Measurements from ENCODE around the gene SLC6A1. TPM values are rescaled to one million over a fixed set of nuclear protein-coding genes. Genes with fewer than 3 reads are reported as not detected.

Gene SLC6A1
- polyA plus RNA-seq, 2 donors: 6.9 to 12.7 TPM

DNA sequence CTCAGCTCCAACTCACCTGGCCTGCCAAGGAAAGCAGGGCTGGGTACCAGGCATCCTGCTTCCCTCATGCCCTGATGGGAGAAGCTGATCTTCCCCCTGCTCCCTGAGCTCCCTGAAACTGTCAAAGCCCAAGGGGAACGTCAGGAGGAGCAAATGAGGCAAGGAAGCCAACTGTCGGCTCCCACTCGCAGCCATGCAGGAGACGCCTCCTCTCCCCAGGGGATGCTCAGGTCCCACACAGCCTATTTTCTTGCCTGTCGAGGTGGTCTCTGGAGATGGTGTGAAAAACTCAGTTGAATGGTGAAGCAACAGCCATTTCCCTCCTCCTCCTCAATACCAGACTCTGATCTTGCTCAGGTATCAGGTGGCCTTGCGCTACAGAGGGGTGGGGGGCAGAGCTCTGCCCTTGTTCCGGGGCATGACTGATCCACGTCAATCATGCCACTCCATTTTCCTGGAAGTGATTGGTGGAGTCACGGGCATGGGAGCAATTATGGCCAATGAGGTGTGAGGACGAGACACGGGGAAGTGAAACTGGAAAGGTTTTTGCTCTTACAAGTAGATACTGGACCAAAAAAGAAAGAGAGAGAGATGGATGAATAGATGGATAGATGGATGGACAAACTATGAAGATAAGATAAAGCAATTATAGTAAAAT is 58.2 kb downstream of the SLC6A1 start:
- Histone ChIP-seq H3K4me1 (ENCODE audit: control insufficient read depth in 2 of 2, insufficient read depth in 2 of 2, low read length in 1 of 2) (no peaks in the 10 kb centered on the region), H3K27me3 (ENCODE audit: control insufficient read depth in 1 of 2, insufficient read depth in 2 of 2, low read length in 2 of 2) (no peaks in the 10 kb centered on the region), H3K36me3 (ENCODE audit: control insufficient read depth in 2 of 2, insufficient read depth in 2 of 2, low read length in 1 of 2) (no peaks in the 10 kb centered on the region), H3K27ac (ENCODE audit: low read depth in 2 of 2, low read length in 1 of 2) (no peak overlapping the region), H3K9me3 (ENCODE audit: control insufficient read depth in 2 of 2, insufficient read depth in 1 of 2, low read depth in 1 of 2, low read length in 1 of 2) (no peaks in the 10 kb centered on the region), H3K4me3 (ENCODE audit: low read depth in 1 of 2, low read length in 2 of 2) (no peak overlapping the region)
- WGBS, 2 donors: 68 to 71% methylated on average over 11 of the region's 11 CpGs

DNA sequence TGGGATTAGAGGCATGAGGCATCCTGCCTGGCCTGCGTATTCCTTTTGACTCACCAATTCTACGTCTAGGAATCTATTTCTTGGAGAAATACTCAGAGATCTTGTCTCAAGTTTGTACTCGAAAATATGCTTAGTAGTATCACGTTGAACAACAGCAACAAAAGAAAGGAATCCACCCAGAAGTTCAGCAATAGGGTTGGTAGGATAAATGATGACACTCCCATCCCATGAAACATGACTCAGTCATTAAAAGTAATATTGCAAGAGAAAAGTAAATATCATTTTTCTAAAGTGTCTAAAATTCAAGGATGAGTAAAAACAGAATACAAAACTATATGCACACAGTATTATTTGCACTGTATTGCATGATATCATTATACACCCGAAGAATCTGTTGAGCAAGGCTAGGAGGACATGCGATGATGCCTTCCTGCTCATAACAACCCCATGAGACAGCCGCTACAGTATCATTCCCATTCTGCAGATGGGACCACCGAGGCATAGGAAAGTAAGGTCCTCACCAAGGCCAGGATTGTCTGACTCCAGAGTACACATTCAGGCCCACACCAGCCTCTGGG is 61.5 kb downstream of the SLC6A1 start:
- H3K4me3 ChIP-seq (ENCODE audit: low read depth in 1 of 2, low read length in 2 of 2): no peak overlapping the region
- no peaks in the 10 kb centered on the region for H3K9me3 ChIP-seq (ENCODE audit: control insufficient read depth in 2 of 2, insufficient read depth in 1 of 2, low read depth in 1 of 2, low read length in 1 of 2)
- no peaks in the 10 kb centered on the region for H3K36me3 ChIP-seq (ENCODE audit: control insufficient read depth in 2 of 2, insufficient read depth in 2 of 2, low read length in 1 of 2)
- WGBS, 2 donors: 54 to 65% methylated on average over 8 of the region's 8 CpGs
- H3K4me1 ChIP-seq (ENCODE audit: control insufficient read depth in 2 of 2, insufficient read depth in 2 of 2, low read length in 1 of 2): no peaks in the 10 kb centered on the region
- H3K27me3 ChIP-seq (ENCODE audit: control insufficient read depth in 1 of 2, insufficient read depth in 2 of 2, low read length in 2 of 2): peaks cover 0 to 2% of the 10 kb centered on the region in 2 donors
- H3K27ac ChIP-seq (ENCODE audit: low read depth in 2 of 2, low read length in 1 of 2): peak overlapping the region in 1 of 2 donors; percentile 49

DNA sequence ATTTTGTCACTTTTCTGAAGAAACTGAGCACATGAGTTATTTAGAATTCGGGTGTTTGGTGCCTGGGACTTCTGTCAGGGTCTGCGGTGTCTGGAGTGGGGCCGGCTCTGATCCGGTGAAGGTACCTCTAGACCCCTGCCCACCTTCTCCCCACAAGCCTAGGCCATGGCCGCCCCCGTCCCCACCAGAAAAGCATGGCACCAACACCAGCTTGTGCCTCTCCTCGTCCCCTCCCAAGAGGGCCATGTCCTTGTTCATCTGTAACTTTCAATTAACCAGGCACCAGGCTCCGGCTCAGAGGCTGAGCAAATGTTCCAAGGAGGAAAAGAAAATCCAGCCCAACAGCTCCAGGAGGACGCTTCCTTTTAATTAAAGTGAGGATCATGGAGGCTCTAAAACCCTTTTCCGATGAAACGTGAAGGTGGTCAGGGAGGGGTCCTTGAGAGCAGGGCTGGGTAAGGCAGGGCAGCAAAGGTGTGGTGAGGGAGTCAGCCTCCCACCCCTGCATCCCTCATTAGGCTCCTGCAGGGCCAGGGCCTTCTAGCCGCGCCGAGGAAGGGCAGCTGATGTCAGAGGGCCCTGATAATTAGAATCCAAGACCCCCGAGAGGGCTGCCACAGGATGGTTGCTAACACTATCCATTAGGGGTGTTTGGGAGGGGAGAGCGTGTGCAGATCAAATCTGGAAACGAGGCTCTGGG is 62.3 kb downstream of the SLC6A1 start:
- peaks cover 0 to 2% of the 10 kb centered on the region in 2 donors for H3K27me3 ChIP-seq (ENCODE audit: control insufficient read depth in 1 of 2, insufficient read depth in 2 of 2, low read length in 2 of 2)
- no peaks in the 10 kb centered on the region for H3K9me3 ChIP-seq (ENCODE audit: control insufficient read depth in 2 of 2, insufficient read depth in 1 of 2, low read depth in 1 of 2, low read length in 1 of 2)
- no peaks in the 10 kb centered on the region for H3K4me1 ChIP-seq (ENCODE audit: control insufficient read depth in 2 of 2, insufficient read depth in 2 of 2, low read length in 1 of 2)
- H3K4me3 ChIP-seq (ENCODE audit: low read depth in 1 of 2, low read length in 2 of 2): no peak overlapping the region
- H3K27ac ChIP-seq (ENCODE audit: low read depth in 2 of 2, low read length in 1 of 2): no peak overlapping the region
- H3K36me3 ChIP-seq (ENCODE audit: control insufficient read depth in 2 of 2, insufficient read depth in 2 of 2, low read length in 1 of 2): no peaks in the 10 kb centered on the region
- 79 to 88% methylated on average over 17 of the region's 17 CpGs for WGBS, 2 donors

DNA sequence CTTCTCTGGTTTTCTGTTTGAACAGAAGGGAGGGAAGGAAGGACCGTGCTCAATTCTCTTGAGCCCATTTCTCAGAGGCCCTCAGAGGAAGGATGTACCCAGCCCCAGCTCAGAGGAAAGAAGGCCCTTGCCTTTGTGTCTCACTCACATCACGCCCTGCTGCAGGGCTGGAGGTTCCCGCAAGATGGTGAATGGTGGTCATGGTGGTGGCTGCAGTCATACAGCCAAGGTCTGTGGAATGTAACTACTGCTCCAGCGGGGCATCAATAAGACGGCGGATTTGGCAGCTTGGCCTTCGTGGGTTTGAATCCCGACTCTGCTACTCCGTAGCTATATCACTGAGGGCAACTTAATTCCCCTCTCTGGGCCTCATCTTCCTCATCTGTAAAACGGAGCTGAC is 62.9 kb downstream of the SLC6A1 start:
- Histone ChIP-seq H3K27ac (ENCODE audit: low read depth in 2 of 2, low read length in 1 of 2) (no peak overlapping the region), H3K27me3 (ENCODE audit: control insufficient read depth in 1 of 2, insufficient read depth in 2 of 2, low read length in 2 of 2) (peaks cover 0 to 2% of the 10 kb centered on the region in 2 donors), H3K9me3 (ENCODE audit: control insufficient read depth in 2 of 2, insufficient read depth in 1 of 2, low read depth in 1 of 2, low read length in 1 of 2) (no peaks in the 10 kb centered on the region), H3K4me3 (ENCODE audit: low read depth in 1 of 2, low read length in 2 of 2) (no peak overlapping the region), H3K4me1 (ENCODE audit: control insufficient read depth in 2 of 2, insufficient read depth in 2 of 2, low read length in 1 of 2) (no peaks in the 10 kb centered on the region), H3K36me3 (ENCODE audit: control insufficient read depth in 2 of 2, insufficient read depth in 2 of 2, low read length in 1 of 2) (no peaks in the 10 kb centered on the region)
- 87 to 90% methylated on average over 10 of the region's 10 CpGs for WGBS, 2 donors

DNA sequence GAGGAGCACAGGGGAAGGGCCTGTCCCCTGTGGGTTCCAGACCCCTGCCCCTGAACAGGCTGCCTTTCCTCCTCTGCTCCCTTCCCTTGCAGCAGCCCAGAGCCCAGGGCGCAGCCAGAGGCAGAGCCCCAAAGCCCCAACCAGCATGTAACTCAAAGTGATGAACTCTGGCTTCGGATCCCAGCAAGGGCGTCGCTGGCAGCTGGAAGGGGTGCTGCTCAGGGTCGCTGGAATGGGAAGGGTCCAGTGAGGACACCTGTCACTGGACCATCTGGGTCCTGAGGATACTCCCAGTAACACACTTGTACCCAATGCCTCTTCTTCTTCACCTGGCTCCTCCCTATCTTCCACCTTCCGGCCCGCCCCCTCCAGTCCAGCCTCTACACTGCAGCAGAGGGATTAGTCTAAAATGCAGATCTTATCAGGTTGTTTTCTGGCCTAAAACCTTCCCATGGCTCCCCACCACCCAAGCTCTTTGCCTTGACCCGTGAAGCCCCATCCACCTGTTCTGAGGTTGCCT is 64.0 kb downstream of the SLC6A1 start:
- H3K27me3 ChIP-seq (ENCODE audit: control insufficient read depth in 1 of 2, insufficient read depth in 2 of 2, low read length in 2 of 2): peaks cover 0 to 2% of the 10 kb centered on the region in 2 donors
- H3K36me3 ChIP-seq (ENCODE audit: control insufficient read depth in 2 of 2, insufficient read depth in 2 of 2, low read length in 1 of 2): no peaks in the 10 kb centered on the region
- H3K4me3 ChIP-seq (ENCODE audit: low read depth in 1 of 2, low read length in 2 of 2): no peak overlapping the region
- 73 to 76% methylated on average over 8 of the region's 8 CpGs for WGBS, 2 donors
- H3K27ac ChIP-seq (ENCODE audit: low read depth in 2 of 2, low read length in 1 of 2): no peak overlapping the region
- H3K4me1 ChIP-seq (ENCODE audit: control insufficient read depth in 2 of 2, insufficient read depth in 2 of 2, low read length in 1 of 2): peaks cover 0 to 2% of the 10 kb centered on the region in 2 donors
- H3K9me3 ChIP-seq (ENCODE audit: control insufficient read depth in 2 of 2, insufficient read depth in 1 of 2, low read depth in 1 of 2, low read length in 1 of 2): no peaks in the 10 kb centered on the region

DNA sequence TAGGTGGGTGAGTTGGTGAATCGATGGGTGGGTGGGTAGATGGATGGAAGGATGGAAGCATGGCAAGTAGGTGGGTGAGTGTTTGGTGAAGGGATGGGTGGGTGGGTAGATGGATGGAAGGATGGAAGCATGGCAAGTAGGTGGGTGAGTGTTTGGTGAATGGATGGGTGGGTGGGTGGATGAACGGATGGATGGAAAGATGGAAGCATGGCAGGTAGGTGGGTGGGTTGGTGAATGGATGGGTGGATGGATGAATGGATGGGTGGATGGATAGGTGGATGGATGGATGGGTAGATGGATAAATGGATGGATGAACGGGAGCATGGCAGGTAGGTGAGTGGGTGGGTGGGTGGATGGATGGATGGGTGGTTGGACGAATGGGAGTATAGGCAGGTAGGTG is 65.1 kb downstream of the SLC6A1 start:
- Histone ChIP-seq H3K4me3 (ENCODE audit: low read depth in 1 of 2, low read length in 2 of 2) (no peak overlapping the region), H3K27me3 (ENCODE audit: control insufficient read depth in 1 of 2, insufficient read depth in 2 of 2, low read length in 2 of 2) (peaks cover 0 to 2% of the 10 kb centered on the region in 2 donors), H3K9me3 (ENCODE audit: control insufficient read depth in 2 of 2, insufficient read depth in 1 of 2, low read depth in 1 of 2, low read length in 1 of 2) (no peaks in the 10 kb centered on the region), H3K4me1 (ENCODE audit: control insufficient read depth in 2 of 2, insufficient read depth in 2 of 2, low read length in 1 of 2) (peaks cover 0 to 2% of the 10 kb centered on the region in 2 donors), H3K36me3 (ENCODE audit: control insufficient read depth in 2 of 2, insufficient read depth in 2 of 2, low read length in 1 of 2) (no peaks in the 10 kb centered on the region), H3K27ac (ENCODE audit: low read depth in 2 of 2, low read length in 1 of 2) (no peak overlapping the region)
- WGBS, 2 donors: 86 to 87% methylated on average over 4 of the region's 4 CpGs

DNA sequence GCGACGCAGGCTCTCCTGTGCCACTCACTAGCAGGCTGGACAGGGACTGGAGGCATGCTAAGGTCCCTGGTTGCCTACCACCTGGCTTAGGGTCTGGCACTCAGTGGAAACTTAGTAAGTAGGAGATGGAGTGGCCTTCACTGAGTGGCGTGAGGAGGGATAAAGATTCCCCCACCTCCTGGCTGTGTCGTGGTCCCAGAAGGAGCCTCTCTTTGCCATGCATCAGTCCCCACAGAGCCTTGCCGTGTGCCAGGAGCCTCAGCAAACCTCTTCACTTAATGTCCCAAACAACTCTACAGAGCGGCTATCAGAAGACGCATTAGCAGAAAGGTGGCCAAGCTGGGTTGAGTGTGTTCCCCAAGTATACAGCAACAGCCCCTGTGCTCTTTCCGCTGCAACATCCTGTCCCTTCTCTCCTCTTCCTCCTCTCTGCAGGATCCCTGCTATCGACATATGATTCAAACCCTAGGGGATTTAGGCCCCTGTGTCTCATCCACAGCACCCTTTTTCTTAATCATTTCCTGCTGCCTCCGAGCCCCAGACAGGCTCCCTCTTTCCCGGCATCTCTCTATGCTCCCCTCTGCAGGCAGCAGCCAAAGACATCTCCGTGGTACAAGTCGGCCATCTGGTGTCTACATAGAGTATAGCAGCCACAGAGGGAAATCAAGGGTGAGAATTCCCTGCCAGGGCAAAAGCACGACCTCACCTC is 66.7 kb downstream of the SLC6A1 start:
- Histone ChIP-seq H3K4me1 (ENCODE audit: control insufficient read depth in 2 of 2, insufficient read depth in 2 of 2, low read length in 1 of 2) (peaks cover 0 to 2% of the 10 kb centered on the region in 2 donors), H3K27me3 (ENCODE audit: control insufficient read depth in 1 of 2, insufficient read depth in 2 of 2, low read length in 2 of 2) (peaks cover 0 to 2% of the 10 kb centered on the region in 2 donors), H3K4me3 (ENCODE audit: low read depth in 1 of 2, low read length in 2 of 2) (no peak overlapping the region), H3K9me3 (ENCODE audit: control insufficient read depth in 2 of 2, insufficient read depth in 1 of 2, low read depth in 1 of 2, low read length in 1 of 2) (peaks cover 0 to 2% of the 10 kb centered on the region in 2 donors), H3K36me3 (ENCODE audit: control insufficient read depth in 2 of 2, insufficient read depth in 2 of 2, low read length in 1 of 2) (no peaks in the 10 kb centered on the region), H3K27ac (ENCODE audit: low read depth in 2 of 2, low read length in 1 of 2) (no peak overlapping the region)
- 37 to 39% methylated on average over 14 of the region's 14 CpGs for WGBS, 2 donors

DNA sequence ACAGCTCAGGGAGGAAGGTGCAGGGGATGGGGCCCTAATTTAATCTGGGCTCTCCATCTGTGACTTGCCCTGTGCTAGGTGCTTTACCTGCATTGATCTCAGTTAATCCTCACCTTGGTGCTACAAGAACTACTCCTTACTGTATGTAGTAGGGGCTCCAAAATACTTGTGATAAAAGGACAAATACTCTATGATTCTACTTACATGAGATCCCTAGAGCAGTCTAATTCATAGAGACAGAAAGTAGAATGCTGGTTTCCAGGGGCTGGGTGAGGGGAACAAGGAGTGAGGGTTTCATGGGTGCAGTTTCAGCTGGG is 67.2 kb downstream of the SLC6A1 start:
- Histone ChIP-seq H3K4me1 (ENCODE audit: control insufficient read depth in 2 of 2, insufficient read depth in 2 of 2, low read length in 1 of 2) (peaks cover 0 to 2% of the 10 kb centered on the region in 2 donors), H3K36me3 (ENCODE audit: control insufficient read depth in 2 of 2, insufficient read depth in 2 of 2, low read length in 1 of 2) (no peaks in the 10 kb centered on the region), H3K9me3 (ENCODE audit: control insufficient read depth in 2 of 2, insufficient read depth in 1 of 2, low read depth in 1 of 2, low read length in 1 of 2) (peaks cover 0 to 4% of the 10 kb centered on the region in 2 donors), H3K27ac (ENCODE audit: low read depth in 2 of 2, low read length in 1 of 2) (no peak overlapping the region), H3K4me3 (ENCODE audit: low read depth in 1 of 2, low read length in 2 of 2) (no peak overlapping the region), H3K27me3 (ENCODE audit: control insufficient read depth in 1 of 2, insufficient read depth in 2 of 2, low read length in 2 of 2) (peaks cover 0 to 2% of the 10 kb centered on the region in 2 donors)

DNA sequence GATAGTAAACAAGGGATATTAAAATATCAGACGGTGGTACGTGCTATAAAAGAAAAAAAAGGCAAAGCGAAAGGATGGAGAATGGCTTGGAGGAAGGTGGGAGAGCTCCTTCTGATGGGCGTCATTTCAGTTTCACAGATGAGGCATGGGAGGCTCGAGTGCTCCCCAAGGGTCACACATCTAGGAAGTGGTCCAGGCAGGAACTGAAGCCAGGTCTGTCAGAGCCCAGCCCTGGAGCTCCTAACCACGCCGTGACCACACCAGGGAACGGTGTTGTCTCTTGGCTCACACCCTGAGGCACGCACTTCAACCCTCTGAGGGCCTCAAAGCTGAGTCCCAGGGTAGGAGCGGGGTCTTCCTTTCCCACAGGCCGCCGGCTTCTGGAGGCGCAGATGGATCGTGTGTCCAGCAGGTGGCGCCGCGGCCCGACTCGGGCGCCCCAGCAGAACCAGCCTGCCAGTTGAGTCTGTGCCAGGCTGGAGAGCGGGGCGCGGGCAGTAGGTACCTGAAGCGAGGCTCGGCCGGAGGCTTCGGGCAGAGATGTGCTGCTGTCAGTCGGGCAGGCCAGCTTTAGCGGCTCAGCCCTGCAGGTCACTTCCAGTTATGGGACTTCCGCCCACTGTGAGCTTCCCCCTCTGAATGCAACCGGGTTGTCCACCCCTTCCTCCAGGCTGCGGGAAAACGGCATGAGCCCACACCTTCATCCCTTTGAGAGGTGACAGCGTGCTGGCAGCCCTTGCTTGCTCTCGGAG is 68.1 kb downstream of the SLC6A1 start:
- peaks cover 0 to 4% of the 10 kb centered on the region in 2 donors for H3K9me3 ChIP-seq (ENCODE audit: control insufficient read depth in 2 of 2, insufficient read depth in 1 of 2, low read depth in 1 of 2, low read length in 1 of 2)
- no peak overlapping the region for H3K27ac ChIP-seq (ENCODE audit: low read depth in 2 of 2, low read length in 1 of 2)
- H3K36me3 ChIP-seq (ENCODE audit: control insufficient read depth in 2 of 2, insufficient read depth in 2 of 2, low read length in 1 of 2): no peaks in the 10 kb centered on the region
- peaks cover 0 to 2% of the 10 kb centered on the region in 2 donors for H3K4me1 ChIP-seq (ENCODE audit: control insufficient read depth in 2 of 2, insufficient read depth in 2 of 2, low read length in 1 of 2)
- no peak overlapping the region for H3K4me3 ChIP-seq (ENCODE audit: low read depth in 1 of 2, low read length in 2 of 2)
- 14 to 19% methylated on average over 25 to 35 of the region's 35 CpGs for WGBS, 2 donors
- peaks cover 0 to 2% of the 10 kb centered on the region in 2 donors for H3K27me3 ChIP-seq (ENCODE audit: control insufficient read depth in 1 of 2, insufficient read depth in 2 of 2, low read length in 2 of 2)
